GM12878 (cell line): ENCODE data around the gene ODAD4. TPM values are rescaled to one million over a fixed set of nuclear protein-coding genes. Genes with fewer than 3 reads are reported as not detected.

Source experiments
- ATAC-seq: fragments of 200-7000 bp; cut with Tn5 transposase; 3 replicates; pipeline ENCODE4 v1.9.1; 2020; ENCODE audit warnings: mild to moderate bottlenecking, moderate library complexity
- BruUV-seq: library from RNA; stranded (reverse); fragments of 400-500 nt; replicated peaks from 2 replicates; lab custom pipeline; 2021; lab: Mats Ljungman, UMichigan
- CTCF ChIA-PET: fragments of 300-600 bp; sonication (Branson Sonifier 250); formaldehyde crosslinking; extraction: SDS; loops from one replicate; lab custom pipeline; 2021; ENCODE audit warnings: inconsistent platforms; lab: Yijun Ruan, JAX
- POLR2A ChIA-PET: fragments of 350-600 bp; formaldehyde crosslinking; extraction: SDS; loops from one replicate; lab custom pipeline; 2021; ENCODE audit warnings: inconsistent platforms; lab: Charles Lee
- RAD21 ChIA-PET: fragments of 300-600 bp; sonication (Branson Sonifier 250); formaldehyde crosslinking; loops from one replicate; lab custom pipeline; 2023; ENCODE audit warnings: antibody characterized with exemption; ENCODE audit not compliant: unreplicated experiment; lab: Charles Lee
- SMC1A ChIA-PET: fragments of 300-600 bp; sonication (Branson Sonifier 250); formaldehyde crosslinking; loops from one replicate; lab custom pipeline; 2023; ENCODE audit not compliant: unreplicated experiment, uncharacterized antibody; lab: Charles Lee
- DNase-seq: peaks from one replicate; pipeline ENCODE4 v3.0.0-alpha.2; 2011; ENCODE audit warnings: low read depth, low spot score
- FAIRE-seq: peaks from 3 replicates; lab custom pipeline; 2011; peaks lifted over from hg19 to GRCh38; lab: Jason Lieb, UNC
- H2AFZ ChIP-seq: 2 replicates; pipeline ENCODE4 v1.6.0; 2011; ENCODE audit warnings: low read depth, low read length, control low read depth; ENCODE audit not compliant: control insufficient read depth
- H3K27ac ChIP-seq: 2 replicates; pipeline ENCODE4 v1.5.1; 2011; ENCODE audit warnings: control low read depth; ENCODE audit not compliant: control insufficient read depth, insufficient read depth
- H3K27me3 ChIP-seq, 2 experiments: replicated peaks in 1 of 2; 2 replicates each; pipeline versions ENCODE4 v1.6.0 to v1.6.1; 2011; ENCODE audit warnings: low read length in 1 of 2; ENCODE audit not compliant: control insufficient read depth in 2 of 2, insufficient read depth in 2 of 2
- H3K36me3 ChIP-seq, 2 experiments: 2 replicates each; pipeline ENCODE4 v1.5.1; 2011; ENCODE audit warnings: low read length in 1 of 2; ENCODE audit not compliant: control insufficient read depth in 2 of 2, insufficient read depth in 2 of 2
- H3K4me1 ChIP-seq: 2 replicates; pipeline ENCODE4 v1.6.1; 2011; ENCODE audit warnings: mild to moderate bottlenecking, low read length, moderate library complexity, mixed read lengths; ENCODE audit not compliant: control insufficient read depth, insufficient read depth
- H3K4me2 ChIP-seq: 2 replicates; pipeline ENCODE4 v1.6.0; 2011; ENCODE audit warnings: control low read depth; ENCODE audit not compliant: control insufficient read depth, insufficient read depth
- H3K4me3 ChIP-seq: fragments of 200-600 bp; sonication (generic); 2 replicates; pipeline ENCODE4 v1.5.1; 2016
- H3K79me2 ChIP-seq: 2 replicates; pipeline ENCODE4 v1.6.0; 2011; ENCODE audit warnings: low read length; ENCODE audit not compliant: control insufficient read depth, insufficient read depth
- H3K9ac ChIP-seq: 2 replicates; pipeline ENCODE4 v1.8.0; 2011; ENCODE audit warnings: low read length, control low read depth, mixed read lengths; ENCODE audit not compliant: control insufficient read depth, insufficient read depth
- H3K9me3 ChIP-seq: replicated peaks from 3 replicates; pipeline ENCODE4 v1.5.1; 2011; ENCODE audit warnings: mild to moderate bottlenecking, low read length; ENCODE audit not compliant: control insufficient read depth, insufficient read depth
- H4K20me1 ChIP-seq: 2 replicates; pipeline ENCODE4 v1.6.0; 2011; ENCODE audit not compliant: control insufficient read depth, insufficient read depth
- ASH2L ChIP-seq: fragments of 300-600, 200-600 bp; sonication (generic); IDR thresholded peaks from 2 replicates; pipeline ENCODE4 v1.6.1; 2017; ENCODE audit warnings: low read depth, mild to moderate bottlenecking, borderline replicate concordance
- BCL11A ChIP-seq: IDR thresholded peaks from 2 replicates; pipeline ENCODE4 v1.6.1; 2011; ENCODE audit warnings: low read depth, low read length
- CREM ChIP-seq: IDR thresholded peaks from 2 replicates; pipeline ENCODE4 v1.6.1; 2014; ENCODE audit warnings: antibody characterized with exemption, low read depth
- RBBP5 ChIP-seq: fragments of 200-600 bp; sonication (generic); conservative IDR thresholded peaks from 2 replicates; pipeline ENCODE4 v1.6.1; 2016
- SREBF1 ChIP-seq: IDR thresholded peaks from 2 replicates; pipeline ENCODE4 v1.6.1; 2012; ENCODE audit warnings: mild to moderate bottlenecking, low read length
- USF2 ChIP-seq: IDR thresholded peaks from 2 replicates; pipeline ENCODE4 v1.6.1; 2011; ENCODE audit warnings: low read depth, low read length, improper control_type of control experiment, borderline replicate concordance
- ZSCAN29 ChIP-seq: fragments of 450-650 bp; IDR thresholded peaks from 2 replicates; pipeline ENCODE4 v1.6.1; 2017; ENCODE audit warnings: mild to moderate bottlenecking, moderate library complexity
- WGBS: methylation state at CpG from one replicate; pipeline ENCODE4 v1.1.6; 2016; ENCODE audit warnings: low lambda C conversion rate; ENCODE audit not compliant: insufficient replicate concordance, insufficient coverage; ENCODE audit errors: missing lambda C conversion rate; 5-methylcytosine and 5-hydroxymethylcytosine counted together
- in situ Hi-C: fragments of 300-500 bp; cut with MboI; formaldehyde crosslinking; loops from 9 replicates; pipeline ENCODE4 v1.14.3; 2018; ENCODE audit warnings: mixed read lengths
- intact Hi-C: fragments of 100-400 bp; cut with micrococcal nuclease; formaldehyde crosslinking; loops from one replicate; pipeline ENCODE4 v1.14.2; 2022; ENCODE audit not compliant: unreplicated experiment
- polyA plus RNA-seq, 11 experiments: library from polyadenylated mRNA; depleted of rRNA in 4 of 11; unstranded in 6 of 11; stranded (reverse) in 5 of 11; fragments of >200 nt; fragmentation: Nextera tagmentation in 4 of 11; fragmentation: Illumina TruSeq in 1 of 11; extraction: Ambion mirVana in 4 of 11; extraction: Trizol in 1 of 11; gene quantifications; 1 replicate in 1 of 11; 2 replicates in 10 of 11; pipeline versions ENCODE4 v1.2.1 to v1.2.3, GENCODE V29; 2011 to 2016; ENCODE audit warnings: inconsistent platforms in 2 of 11, missing spikeins in 2 of 11, low read depth in 1 of 11
- total RNA-seq, 4 experiments: library from RNA; depleted of rRNA in 3 of 4; stranded (reverse); fragments of >200 nt in 3 of 4; fragmentation: Illumina TruSeq in 1 of 4; extraction: Trizol in 1 of 4; gene quantifications; 2 replicates each; pipeline versions ENCODE4 v1.2.1 to v1.2.3, GENCODE V29; 2013 to 2021
- TF ChIP-seq, protein P1 (sequence below): fragments of 450-650 bp; conservative IDR thresholded peaks from 2 replicates; pipeline ENCODE4 v1.6.1; 2017; ENCODE audit warnings: mild to moderate bottlenecking, moderate library complexity
- TF ChIP-seq, protein P2 (sequence below): IDR thresholded peaks from 2 replicates; pipeline ENCODE4 v1.6.1; 2012; ENCODE audit warnings: low read depth, low read length, improper control_type of control experiment

Gene ODAD4
- total and polyA plus RNA-seq, 10 of the 15 experiments (the other 5 are each of a cell fraction or from before 2014, with no cell fraction given) = 0.10 to 0.73 (median 0.35) TPM

DNA sequence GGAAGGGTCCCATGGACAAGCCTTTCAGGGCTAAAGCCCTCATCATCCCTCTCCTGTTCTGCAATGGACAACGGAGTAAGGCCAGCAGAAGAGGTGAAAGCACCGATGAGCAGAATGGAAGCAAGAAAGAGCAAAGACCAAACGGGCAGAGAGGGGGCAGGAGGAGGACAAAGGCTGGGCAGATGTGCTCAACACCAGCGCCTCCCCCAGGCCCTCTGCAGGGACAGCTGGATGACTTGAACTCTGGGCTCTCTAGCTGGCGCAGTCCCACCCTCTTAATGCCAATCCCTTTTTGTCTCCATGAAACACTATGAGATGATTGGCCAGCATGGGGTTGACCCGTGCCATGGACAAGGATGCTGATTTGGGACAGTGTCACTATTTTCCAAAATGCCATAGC lies 33.7 kb upstream of the ODAD4 start:
- Histone ChIP-seq H3K27ac (no peak overlapping the region), H3K79me2 (no peaks in the 10 kb centered on the region), H2AFZ (no peak overlapping the region), H3K36me3 (peaks cover 32 to 48% of the 10 kb centered on the region in 2 experiments), H3K9me3 (no peaks in the 10 kb centered on the region), H3K27me3 (no peaks in the 10 kb centered on the region), H3K9ac (no peak overlapping the region), H3K4me3 (no peak overlapping the region), H4K20me1 (no peaks in the 10 kb centered on the region), H3K4me1 (no peaks in the 10 kb centered on the region), H3K4me2 (no peak overlapping the region)
- CTCF ChIA-PET = no interaction called here
- BruUV-seq = no TSS peak
- POLR2A ChIA-PET = no interaction called here
- SMC1A ChIA-PET = no interaction called here
- in situ Hi-C loops = no loop called here
- TF ChIP-seq, protein P1, sequence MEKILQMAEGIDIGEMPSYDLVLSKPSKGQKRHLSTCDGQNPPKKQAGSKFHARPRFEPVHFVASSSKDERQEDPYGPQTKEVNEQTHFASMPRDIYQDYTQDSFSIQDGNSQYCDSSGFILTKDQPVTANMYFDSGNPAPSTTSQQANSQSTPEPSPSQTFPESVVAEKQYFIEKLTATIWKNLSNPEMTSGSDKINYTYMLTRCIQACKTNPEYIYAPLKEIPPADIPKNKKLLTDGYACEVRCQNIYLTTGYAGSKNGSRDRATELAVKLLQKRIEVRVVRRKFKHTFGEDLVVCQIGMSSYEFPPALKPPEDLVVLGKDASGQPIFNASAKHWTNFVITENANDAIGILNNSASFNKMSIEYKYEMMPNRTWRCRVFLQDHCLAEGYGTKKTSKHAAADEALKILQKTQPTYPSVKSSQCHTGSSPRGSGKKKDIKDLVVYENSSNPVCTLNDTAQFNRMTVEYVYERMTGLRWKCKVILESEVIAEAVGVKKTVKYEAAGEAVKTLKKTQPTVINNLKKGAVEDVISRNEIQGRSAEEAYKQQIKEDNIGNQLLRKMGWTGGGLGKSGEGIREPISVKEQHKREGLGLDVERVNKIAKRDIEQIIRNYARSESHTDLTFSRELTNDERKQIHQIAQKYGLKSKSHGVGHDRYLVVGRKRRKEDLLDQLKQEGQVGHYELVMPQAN = no peak
- no peak for TF ChIP-seq BCL11A
- TF ChIP-seq USF2 = no peak
- TF ChIP-seq ASH2L = no peak
- no peak for TF ChIP-seq ZSCAN29
- TF ChIP-seq, protein P2, sequence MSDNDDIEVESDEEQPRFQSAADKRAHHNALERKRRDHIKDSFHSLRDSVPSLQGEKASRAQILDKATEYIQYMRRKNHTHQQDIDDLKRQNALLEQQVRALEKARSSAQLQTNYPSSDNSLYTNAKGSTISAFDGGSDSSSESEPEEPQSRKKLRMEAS = no peak
- no peak for TF ChIP-seq SREBF1
- TF ChIP-seq RBBP5 = no peak
- no peak for TF ChIP-seq CREM
- RAD21 ChIA-PET = no interaction called here
- intact Hi-C loops = no loop called here
- FAIRE-seq = no peak
- no peak for ATAC-seq
- no peak for DNase-seq
- 85% methylated on average over 6 of the region's 6 CpGs for WGBS
